ENCODE results near the gene TAF11.

TAF11 gene

DNA sequence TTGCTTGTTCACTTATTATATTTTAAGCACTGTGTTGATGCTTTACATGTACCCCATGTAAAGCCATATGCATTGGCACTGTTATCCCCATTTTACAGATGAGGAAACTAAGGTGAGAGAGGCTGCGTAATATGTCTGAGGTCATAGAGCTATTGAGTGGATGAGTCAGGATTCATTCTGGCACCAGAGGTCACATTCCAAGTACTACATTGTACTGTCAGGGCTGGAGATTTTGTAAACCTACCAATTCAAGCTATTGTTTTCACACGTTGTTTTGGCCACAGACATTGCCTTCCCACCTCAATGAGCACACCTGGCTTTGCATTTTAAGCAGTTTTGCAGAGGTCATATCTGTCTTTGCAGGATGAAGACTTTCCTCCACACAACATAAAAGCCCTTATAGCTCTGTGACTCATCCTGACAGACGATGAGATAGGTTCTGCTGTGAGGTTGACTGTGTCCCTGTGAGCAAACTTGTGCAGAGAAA lies 34.4 kb upstream of the TAF11 start:
- TF ChIP-seq FOXP2 (optimal IDR thresholded peaks at IDR 0.05; ENCODE audit: borderline replicate concordance, extremely low read depth, extremely low read length, insufficient read depth) = no peak
- TF ChIP-seq TAF1 (IDR thresholded peaks at IDR 0.05; ENCODE audit: borderline replicate concordance, insufficient read depth, low read length) = no peak
- TF ChIP-seq, protein P1, sequence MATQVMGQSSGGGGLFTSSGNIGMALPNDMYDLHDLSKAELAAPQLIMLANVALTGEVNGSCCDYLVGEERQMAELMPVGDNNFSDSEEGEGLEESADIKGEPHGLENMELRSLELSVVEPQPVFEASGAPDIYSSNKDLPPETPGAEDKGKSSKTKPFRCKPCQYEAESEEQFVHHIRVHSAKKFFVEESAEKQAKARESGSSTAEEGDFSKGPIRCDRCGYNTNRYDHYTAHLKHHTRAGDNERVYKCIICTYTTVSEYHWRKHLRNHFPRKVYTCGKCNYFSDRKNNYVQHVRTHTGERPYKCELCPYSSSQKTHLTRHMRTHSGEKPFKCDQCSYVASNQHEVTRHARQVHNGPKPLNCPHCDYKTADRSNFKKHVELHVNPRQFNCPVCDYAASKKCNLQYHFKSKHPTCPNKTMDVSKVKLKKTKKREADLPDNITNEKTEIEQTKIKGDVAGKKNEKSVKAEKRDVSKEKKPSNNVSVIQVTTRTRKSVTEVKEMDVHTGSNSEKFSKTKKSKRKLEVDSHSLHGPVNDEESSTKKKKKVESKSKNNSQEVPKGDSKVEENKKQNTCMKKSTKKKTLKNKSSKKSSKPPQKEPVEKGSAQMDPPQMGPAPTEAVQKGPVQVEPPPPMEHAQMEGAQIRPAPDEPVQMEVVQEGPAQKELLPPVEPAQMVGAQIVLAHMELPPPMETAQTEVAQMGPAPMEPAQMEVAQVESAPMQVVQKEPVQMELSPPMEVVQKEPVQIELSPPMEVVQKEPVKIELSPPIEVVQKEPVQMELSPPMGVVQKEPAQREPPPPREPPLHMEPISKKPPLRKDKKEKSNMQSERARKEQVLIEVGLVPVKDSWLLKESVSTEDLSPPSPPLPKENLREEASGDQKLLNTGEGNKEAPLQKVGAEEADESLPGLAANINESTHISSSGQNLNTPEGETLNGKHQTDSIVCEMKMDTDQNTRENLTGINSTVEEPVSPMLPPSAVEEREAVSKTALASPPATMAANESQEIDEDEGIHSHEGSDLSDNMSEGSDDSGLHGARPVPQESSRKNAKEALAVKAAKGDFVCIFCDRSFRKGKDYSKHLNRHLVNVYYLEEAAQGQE (IDR thresholded peaks at IDR 0.05; ENCODE audit: insufficient read depth in 1 of 2, low read depth in 2 of 2, low read length in 2 of 2) = no peak
- TF ChIP-seq POLR2AphosphoS5 (IDR thresholded peaks at IDR 0.05; ENCODE audit: low read depth, low read length) = no peak
- no peak for TF ChIP-seq SIN3A (IDR thresholded peaks at IDR 0.05; ENCODE audit: borderline replicate concordance, insufficient read depth, low read length)

DNA sequence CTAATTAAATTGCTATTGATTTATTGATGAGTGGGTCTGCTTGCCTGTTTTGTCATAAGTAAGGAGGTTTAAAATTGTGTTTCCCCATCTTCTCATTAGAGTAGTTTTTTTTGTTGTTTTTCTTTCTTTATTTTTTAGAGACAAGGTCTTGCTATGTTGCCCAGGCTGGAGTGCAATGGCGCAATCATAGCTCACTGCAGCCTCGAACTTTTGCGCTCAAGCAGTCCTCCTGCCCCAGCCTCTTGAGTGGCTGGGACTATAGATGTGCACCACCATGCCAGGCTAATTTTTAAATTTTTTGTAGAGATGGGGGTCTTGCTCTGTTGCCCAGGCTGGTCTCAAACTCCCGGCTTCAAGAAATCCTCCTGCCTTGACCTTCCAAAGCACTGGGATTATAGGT lies 32.3 kb upstream of the TAF11 start:
- TF ChIP-seq TAF1 (IDR thresholded peaks at IDR 0.05; ENCODE audit: borderline replicate concordance, insufficient read depth, low read length) = no peak
- no peak for TF ChIP-seq SIN3A (IDR thresholded peaks at IDR 0.05; ENCODE audit: borderline replicate concordance, insufficient read depth, low read length)
- TF ChIP-seq, protein P1 (IDR thresholded peaks at IDR 0.05; ENCODE audit: insufficient read depth in 1 of 2, low read depth in 2 of 2, low read length in 2 of 2) = no peak
- no peak for TF ChIP-seq FOXP2 (optimal IDR thresholded peaks at IDR 0.05; ENCODE audit: borderline replicate concordance, extremely low read depth, extremely low read length, insufficient read depth)
- TF ChIP-seq POLR2AphosphoS5 (IDR thresholded peaks at IDR 0.05; ENCODE audit: low read depth, low read length) = no peak

- TF ChIP-seq SIN3A (IDR thresholded peaks at IDR 0.05; ENCODE audit: borderline replicate concordance, insufficient read depth, low read length) = no peak
- TF ChIP-seq TAF1 (IDR thresholded peaks at IDR 0.05; ENCODE audit: borderline replicate concordance, insufficient read depth, low read length) = no peak
- TF ChIP-seq FOXP2 (optimal IDR thresholded peaks at IDR 0.05; ENCODE audit: borderline replicate concordance, extremely low read depth, extremely low read length, insufficient read depth) = no peak
- TF ChIP-seq, protein P1 (IDR thresholded peaks at IDR 0.05; ENCODE audit: insufficient read depth in 1 of 2, low read depth in 2 of 2, low read length in 2 of 2) = no peak
- TF ChIP-seq POLR2AphosphoS5 (IDR thresholded peaks at IDR 0.05; ENCODE audit: low read depth, low read length) = no peak
Observed at GRCh38 chr6:34919651-34920050, 31.8 kb upstream of the TAF11 start.

GRCh38 chr6:34917626-34918285 lies 29.9 kb upstream of the TAF11 start:
- TF ChIP-seq TAF1 (IDR thresholded peaks at IDR 0.05; ENCODE audit: borderline replicate concordance, insufficient read depth, low read length) = no peak
- TF ChIP-seq, protein P1 (IDR thresholded peaks at IDR 0.05; ENCODE audit: insufficient read depth in 1 of 2, low read depth in 2 of 2, low read length in 2 of 2) = no peak
- TF ChIP-seq SIN3A (IDR thresholded peaks at IDR 0.05; ENCODE audit: borderline replicate concordance, insufficient read depth, low read length) = no peak
- no peak for TF ChIP-seq FOXP2 (optimal IDR thresholded peaks at IDR 0.05; ENCODE audit: borderline replicate concordance, extremely low read depth, extremely low read length, insufficient read depth)
- TF ChIP-seq POLR2AphosphoS5 (IDR thresholded peaks at IDR 0.05; ENCODE audit: low read depth, low read length) = no peak
